Keratinocyte (primary cell): ENCODE results near the gene HSDL1. TPM values are rescaled to one million over a fixed set of nuclear protein-coding genes. Genes with fewer than 3 reads are reported as not detected.

Experiments
- DNase-seq: peaks from one replicate; pipeline ENCODE4 v3.0.0-alpha.2; 2011; ENCODE audit warnings: low read depth, missing footprints, low spot score
- FAIRE-seq: peaks from 2 replicates; lab custom pipeline; 2011; peaks lifted over from hg19 to GRCh38; lab: Jason Lieb, UNC
- H2AFZ ChIP-seq: 2 replicates; pipeline ENCODE4 v1.6.0; 2012; ENCODE audit warnings: low read length, control low read depth, inconsistent platforms; ENCODE audit not compliant: control insufficient read depth
- H3K27ac ChIP-seq: 2 replicates; pipeline ENCODE4 v1.5.1; 2011; ENCODE audit warnings: low read length; ENCODE audit not compliant: control insufficient read depth, insufficient read depth
- H3K27me3 ChIP-seq: 3 replicates; pipeline ENCODE4 v1.6.0; 2011; ENCODE audit warnings: low read length; ENCODE audit not compliant: control insufficient read depth, insufficient read depth; ENCODE audit errors: extremely low read depth
- H3K36me3 ChIP-seq, 2 experiments: 2 replicates in 1 of 2; 3 replicates in 1 of 2; pipeline ENCODE4 v1.5.1; 2011; ENCODE audit warnings: low read length in 2 of 2, mild to moderate bottlenecking in 1 of 2; ENCODE audit not compliant: control insufficient read depth in 2 of 2, insufficient read depth in 2 of 2; ENCODE audit errors: extremely low read depth in 1 of 2
- H3K4me1 ChIP-seq: 3 replicates; pipeline ENCODE4 v1.5.1; 2011; ENCODE audit warnings: low read length; ENCODE audit not compliant: control insufficient read depth, insufficient read depth; ENCODE audit errors: extremely low read depth
- H3K4me2 ChIP-seq: 3 replicates; pipeline ENCODE4 v1.6.0; 2011; ENCODE audit warnings: low read depth, low read length; ENCODE audit not compliant: control insufficient read depth, insufficient read depth; ENCODE audit errors: extremely low read depth
- H3K4me3 ChIP-seq, 3 experiments: fragments of 200-600 bp in 1 of 3; sonication (generic) in 1 of 3; 2 replicates in 2 of 3; 3 replicates in 1 of 3; pipeline ENCODE4 v1.5.1; 2011 to 2016; ENCODE audit warnings: low read length in 3 of 3, mild to moderate bottlenecking in 3 of 3, control low read depth in 2 of 3, inconsistent platforms in 1 of 3, low read depth in 1 of 3, mixed read lengths in 1 of 3, mixed run types in 1 of 3, moderate library complexity in 1 of 3; ENCODE audit not compliant: control insufficient read depth in 2 of 3, insufficient read depth in 2 of 3; ENCODE audit errors: extremely low read depth in 1 of 3
- H3K79me2 ChIP-seq: 2 replicates; pipeline ENCODE4 v1.6.0; 2012; ENCODE audit warnings: low read length; ENCODE audit not compliant: control insufficient read depth, insufficient read depth
- H3K9ac ChIP-seq: 3 replicates; pipeline ENCODE4 v1.6.0; 2011; ENCODE audit warnings: low read length; ENCODE audit not compliant: control insufficient read depth, insufficient read depth; ENCODE audit errors: extremely low read depth
- H3K9me1 ChIP-seq: 3 replicates; pipeline ENCODE4 v1.6.0; 2011; ENCODE audit warnings: low read length; ENCODE audit not compliant: control insufficient read depth, insufficient read depth; ENCODE audit errors: extremely low read depth
- H3K9me3 ChIP-seq: 2 replicates; pipeline ENCODE4 v1.5.1; 2012; ENCODE audit warnings: low read depth, low read length; ENCODE audit not compliant: control insufficient read depth
- H4K20me1 ChIP-seq: 3 replicates; pipeline ENCODE4 v1.6.0; 2011; ENCODE audit warnings: low read length; ENCODE audit not compliant: control insufficient read depth, insufficient read depth; ENCODE audit errors: extremely low read depth
- CTCF ChIP-seq, 3 experiments: IDR thresholded peaks in 1 of 3; conservative IDR thresholded peaks in 1 of 3; optimal IDR thresholded peaks in 1 of 3; 2 replicates in 2 of 3; 3 replicates in 1 of 3; pipeline versions ENCODE3 to v1.5.1; 2011; ENCODE audit warnings: low read length in 3 of 3, mild to moderate bottlenecking in 3 of 3, moderate library complexity in 2 of 3, control low read depth in 1 of 3, inconsistent platforms in 1 of 3; ENCODE audit not compliant: insufficient read depth in 2 of 3; ENCODE audit errors: extremely low read depth in 1 of 3
- EZH2 ChIP-seq: IDR thresholded peaks from one replicate; pipeline ENCODE4 v1.6.1; 2012; ENCODE audit warnings: inconsistent platforms, mild to moderate bottlenecking, low read length, moderate library complexity
- dilution Hi-C: fragments of 300-500 bp; cut with MboI; formaldehyde crosslinking; loops from one replicate; pipeline ENCODE4 v1.7.0; 2020; ENCODE audit warnings: low sequenced_read_pairs; ENCODE audit not compliant: extremely low pct_ligation_motif_present
- polyA plus RNA-seq, 5 experiments: library from polyadenylated mRNA; depleted of rRNA in 3 of 5; stranded (reverse) in 3 of 5; stranded (forward) in 1 of 5; unstranded in 1 of 5; fragments of >200 nt; gene quantifications; 1 replicate in 1 of 5; 2 replicates in 3 of 5; 3 replicates in 1 of 5; pipeline versions ENCODE4 v1.2.1 to v1.2.3, GENCODE V29; 2011 to 2012; ENCODE audit warnings: missing spikeins in 2 of 5, low read depth in 1 of 5, low replicate concordance in 1 of 5

Gene HSDL1
- polyA plus RNA-seq, 1 donor (not counting 4 experiments of a cell fraction or from before 2014, with no cell fraction given), result 18.1 TPM

GRCh38 chr16:84075376-84075775 lies 69.6 kb downstream of the HSDL1 start:
- Histone ChIP-seq H3K4me1 (peaks cover 4% of the 10 kb centered on the region), H3K9ac (no peak overlapping the region), H3K27me3 (no peaks in the 10 kb centered on the region), H3K9me3 (no peaks in the 10 kb centered on the region), H3K79me2 (peaks cover 8% of the 10 kb centered on the region), H2AFZ (no peak overlapping the region), H3K36me3 (peaks cover 21 to 29% of the 10 kb centered on the region in 2 experiments), H4K20me1 (no peaks in the 10 kb centered on the region), H3K4me3 (no peak overlapping the region), H3K27ac (no peak overlapping the region), H3K9me1 (no peaks in the 10 kb centered on the region), H3K4me2 (no peak overlapping the region)
- no peak for DNase-seq
- FAIRE-seq, result no peak
- dilution Hi-C loops, result no loop called here
- TF ChIP-seq EZH2 (no peak), CTCF (optimal IDR thresholded peaks at IDR 0.05 in 1 of 3, IDR thresholded peaks at IDR 0.05 in 1 of 3, conservative IDR thresholded peaks at IDR 0.05 in 1 of 3; ENCODE audit: extremely low read depth in 1 of 3, insufficient read depth in 2 of 3, low read length in 3 of 3) (no peak)

- Histone ChIP-seq H3K9me3 (no peaks in the 10 kb centered on the region), H3K36me3 (peaks cover 19 to 28% of the 10 kb centered on the region in 2 experiments), H3K79me2 (peaks cover 8% of the 10 kb centered on the region), H4K20me1 (no peaks in the 10 kb centered on the region), H3K27ac (no peak overlapping the region), H3K4me2 (no peak overlapping the region), H3K4me1 (no peaks in the 10 kb centered on the region), H3K4me3 (no peak overlapping the region), H2AFZ (no peak overlapping the region), H3K9me1 (no peaks in the 10 kb centered on the region), H3K9ac (no peak overlapping the region), H3K27me3 (no peaks in the 10 kb centered on the region)
- no peak for TF ChIP-seq CTCF (optimal IDR thresholded peaks at IDR 0.05 in 1 of 3, IDR thresholded peaks at IDR 0.05 in 1 of 3, conservative IDR thresholded peaks at IDR 0.05 in 1 of 3; ENCODE audit: extremely low read depth in 1 of 3, insufficient read depth in 2 of 3, low read length in 3 of 3)
- dilution Hi-C loops, result no loop called here
- no peak for FAIRE-seq
- no peak for DNase-seq
These were observed 70.3 kb downstream of the HSDL1 start for GRCh38 chr16:84074721-84075120.

Other genes starting within 250 kb of the HSDL1 start
- gene MLYCD, start 246.1 kb downstream of the HSDL1 start, polyA plus RNA-seq, result 0.92 to 1.6 TPM (median 1.2 TPM) in 3 replicates
- gene OSGIN1, start 191.9 kb downstream of the HSDL1 start, polyA plus RNA-seq, result 2.1 to 2.3 TPM (median 2.2 TPM) in 3 replicates
- gene NECAB2, start 176.9 kb downstream of the HSDL1 start, polyA plus RNA-seq, result 0.13 TPM in 1 of 3 replicates, not detected in the others
- gene SLC38A8, start 102.4 kb downstream of the HSDL1 start, polyA plus RNA-seq, result not detected in 3 replicates
- gene MBTPS1, start 28.2 kb downstream of the HSDL1 start, polyA plus RNA-seq, result 47.5 to 56.0 TPM (median 52.5 TPM) in 3 replicates
- 0.01 TPM in 1 of 3 replicates, not detected in the others for gene DNAAF1, start 131 bp upstream of the HSDL1 start, polyA plus RNA-seq
- 6.5 to 11.4 TPM (median 9.9 TPM) in 3 replicates for gene TAF1C, start 41.9 kb upstream of the HSDL1 start, polyA plus RNA-seq
- gene ADAD2, start 46.0 kb upstream of the HSDL1 start, polyA plus RNA-seq, result not detected in 3 replicates
- not detected in 3 replicates for gene KCNG4, start 94.8 kb upstream of the HSDL1 start, polyA plus RNA-seq
- gene WFDC1, start 149.7 kb upstream of the HSDL1 start, polyA plus RNA-seq, result not detected in 3 replicates
- 0.96 to 1.3 TPM (median 1.3 TPM) in 3 replicates for gene ATP2C2, start 223.4 kb upstream of the HSDL1 start, polyA plus RNA-seq